Measurements from ENCODE around the gene ATXN1. TPM values are rescaled to one million over a fixed set of nuclear protein-coding genes. Genes with fewer than 3 reads are reported as not detected.
A peak's percentile ranks its signal among the peaks of the same experiment; 100 is the strongest.

The ATXN1 gene
- total and polyA plus RNA-seq, 2 of the 13 experiments (the other 11 are each of a cell fraction or from before 2014, with no cell fraction given), result 20.7 to 39.5 TPM

GRCh38 chr6:16751251-16751946, 9.9 kb downstream of the ATXN1 start (continued):
- TF ChIP-seq JUNB (CRISPR knock-in tag; IDR thresholded peaks at IDR 0.05; ENCODE audit: borderline replicate concordance) (no peak), MIER3 (CRISPR knock-in tag; IDR thresholded peaks at IDR 0.05; ENCODE audit: borderline replicate concordance) (no peak), BORCS8-MEF2B (CRISPR knock-in tag; IDR thresholded peaks at IDR 0.05) (no peak), ZNF207 (IDR thresholded peaks at IDR 0.05; ENCODE audit: borderline replicate concordance) (no peak), ZNF567 (CRISPR knock-in tag; IDR thresholded peaks at IDR 0.05; ENCODE audit: borderline replicate concordance) (no peak), FOXA3 (CRISPR knock-in tag; IDR thresholded peaks at IDR 0.05) (peak; percentile 30; the same call in 1 of the 2 replicates), MTF2 (CRISPR knock-in tag; IDR thresholded peaks at IDR 0.05; ENCODE audit: borderline replicate concordance) (no peak), ATAD3A (CRISPR knock-in tag; IDR thresholded peaks at IDR 0.05) (no peak), POGZ (CRISPR knock-in tag; IDR thresholded peaks at IDR 0.05) (0 out of 2 replicates have a peak, but pooled peaks have one; percentile 21), ZNF446 (CRISPR knock-in tag; IDR thresholded peaks at IDR 0.05) (0 out of 2 replicates have a peak, but pooled peaks have one; percentile 26), U2AF2 (IDR thresholded peaks at IDR 0.05; ENCODE audit: low read depth, low read length) (no peak), ZNF724P (CRISPR knock-in tag; IDR thresholded peaks at IDR 0.05; ENCODE audit: borderline replicate concordance) (no peak), ZKSCAN1 (IDR thresholded peaks at IDR 0.05; ENCODE audit: low read length) (no peak), ZKSCAN5 (CRISPR knock-in tag; IDR thresholded peaks at IDR 0.05) (no peak), ARID3A (IDR thresholded peaks at IDR 0.05; ENCODE audit: low read depth, low read length) (0 out of 2 replicates have a peak, but pooled peaks have one; percentile 0), KLF13 (CRISPR knock-in tag; IDR thresholded peaks at IDR 0.05) (no peak), ZNF263 (CRISPR knock-in tag; IDR thresholded peaks at IDR 0.05) (no peak), RFX5 (IDR thresholded peaks at IDR 0.05; ENCODE audit: low read depth, low read length) (no peak), PRPF4 (IDR thresholded peaks at IDR 0.05; ENCODE audit: low read depth, low read length, poor library complexity, severe bottlenecking) (no peak), ZNF34 (CRISPR knock-in tag; IDR thresholded peaks at IDR 0.05; ENCODE audit: borderline replicate concordance) (no peak), MIXL1 (CRISPR knock-in tag; IDR thresholded peaks at IDR 0.05) (no peak), SMAD9 (CRISPR knock-in tag; IDR thresholded peaks at IDR 0.05) (no peak)
- TF ChIP-seq, protein P1, sequence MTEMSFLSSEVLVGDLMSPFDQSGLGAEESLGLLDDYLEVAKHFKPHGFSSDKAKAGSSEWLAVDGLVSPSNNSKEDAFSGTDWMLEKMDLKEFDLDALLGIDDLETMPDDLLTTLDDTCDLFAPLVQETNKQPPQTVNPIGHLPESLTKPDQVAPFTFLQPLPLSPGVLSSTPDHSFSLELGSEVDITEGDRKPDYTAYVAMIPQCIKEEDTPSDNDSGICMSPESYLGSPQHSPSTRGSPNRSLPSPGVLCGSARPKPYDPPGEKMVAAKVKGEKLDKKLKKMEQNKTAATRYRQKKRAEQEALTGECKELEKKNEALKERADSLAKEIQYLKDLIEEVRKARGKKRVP (CRISPR knock-in tag; IDR thresholded peaks at IDR 0.05), result 0 out of 4 replicates have a peak, but pooled peaks of 1 of the 2 experiments have one; percentile 14
- TF ChIP-seq, protein P2, sequence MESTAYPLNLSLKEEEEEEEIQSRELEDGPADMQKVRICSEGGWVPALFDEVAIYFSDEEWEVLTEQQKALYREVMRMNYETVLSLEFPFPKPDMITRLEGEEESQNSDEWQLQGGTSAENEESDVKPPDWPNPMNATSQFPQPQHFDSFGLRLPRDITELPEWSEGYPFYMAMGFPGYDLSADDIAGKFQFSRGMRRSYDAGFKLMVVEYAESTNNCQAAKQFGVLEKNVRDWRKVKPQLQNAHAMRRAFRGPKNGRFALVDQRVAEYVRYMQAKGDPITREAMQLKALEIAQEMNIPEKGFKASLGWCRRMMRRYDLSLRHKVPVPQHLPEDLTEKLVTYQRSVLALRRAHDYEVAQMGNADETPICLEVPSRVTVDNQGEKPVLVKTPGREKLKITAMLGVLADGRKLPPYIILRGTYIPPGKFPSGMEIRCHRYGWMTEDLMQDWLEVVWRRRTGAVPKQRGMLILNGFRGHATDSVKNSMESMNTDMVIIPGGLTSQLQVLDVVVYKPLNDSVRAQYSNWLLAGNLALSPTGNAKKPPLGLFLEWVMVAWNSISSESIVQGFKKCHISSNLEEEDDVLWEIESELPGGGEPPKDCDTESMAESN (CRISPR knock-in tag; conservative IDR thresholded peaks at IDR 0.05), result no peak
- TF ChIP-seq, protein P3, sequence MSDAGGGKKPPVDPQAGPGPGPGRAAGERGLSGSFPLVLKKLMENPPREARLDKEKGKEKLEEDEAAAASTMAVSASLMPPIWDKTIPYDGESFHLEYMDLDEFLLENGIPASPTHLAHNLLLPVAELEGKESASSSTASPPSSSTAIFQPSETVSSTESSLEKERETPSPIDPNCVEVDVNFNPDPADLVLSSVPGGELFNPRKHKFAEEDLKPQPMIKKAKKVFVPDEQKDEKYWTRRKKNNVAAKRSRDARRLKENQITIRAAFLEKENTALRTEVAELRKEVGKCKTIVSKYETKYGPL (CRISPR knock-in tag; IDR thresholded peaks at IDR 0.05), result no peak
- TF ChIP-seq, protein P4, sequence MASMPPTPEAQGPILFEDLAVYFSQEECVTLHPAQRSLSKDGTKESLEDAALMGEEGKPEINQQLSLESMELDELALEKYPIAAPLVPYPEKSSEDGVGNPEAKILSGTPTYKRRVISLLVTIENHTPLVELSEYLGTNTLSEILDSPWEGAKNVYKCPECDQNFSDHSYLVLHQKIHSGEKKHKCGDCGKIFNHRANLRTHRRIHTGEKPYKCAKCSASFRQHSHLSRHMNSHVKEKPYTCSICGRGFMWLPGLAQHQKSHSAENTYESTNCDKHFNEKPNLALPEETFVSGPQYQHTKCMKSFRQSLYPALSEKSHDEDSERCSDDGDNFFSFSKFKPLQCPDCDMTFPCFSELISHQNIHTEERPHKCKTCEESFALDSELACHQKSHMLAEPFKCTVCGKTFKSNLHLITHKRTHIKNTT (CRISPR knock-in tag; IDR thresholded peaks at IDR 0.05), result no peak
